ENCODE results near the gene LAPTM4A.

DNA sequence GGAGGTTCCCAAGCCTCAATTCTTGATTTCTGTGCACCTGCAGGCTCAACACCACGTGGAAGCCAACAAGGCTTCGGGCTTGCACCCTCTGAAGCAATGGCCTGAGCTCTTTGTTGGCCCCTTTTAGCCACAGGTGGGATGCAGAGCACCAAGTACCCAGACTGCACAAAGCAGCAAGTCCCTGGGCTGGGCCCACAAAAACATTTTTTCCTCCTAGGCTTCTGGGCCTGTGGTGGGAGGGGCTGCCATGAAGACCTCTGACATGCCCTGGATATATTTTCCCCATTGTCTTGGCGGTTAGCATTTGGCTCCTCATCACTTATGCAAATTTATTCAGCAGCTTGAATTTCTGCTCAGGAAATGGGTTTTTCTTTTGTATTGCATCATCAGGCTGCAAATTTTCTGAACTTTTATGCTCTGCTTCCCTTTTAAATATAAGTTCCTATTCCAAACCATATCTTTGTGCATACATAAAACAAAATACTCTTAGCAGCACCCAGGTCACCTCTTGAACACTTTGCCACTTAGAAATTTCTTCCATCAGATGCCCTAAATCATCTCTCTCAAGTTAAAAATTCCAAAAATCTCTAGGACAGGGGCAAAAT lies 29.9 kb downstream of the LAPTM4A start:
- TF ChIP-seq SIN3A (IDR thresholded peaks at IDR 0.05; ENCODE audit: low read depth, low read length) (no peak), GABPA (IDR thresholded peaks at IDR 0.05; ENCODE audit: low read depth) (no peak), CTCF (IDR thresholded peaks at IDR 0.05 in 2 of 3, conservative IDR thresholded peaks at IDR 0.05 in 1 of 3; ENCODE audit: control insufficient read depth in 2 of 3, extremely low read depth in 1 of 3, insufficient read depth in 1 of 3, low read depth in 3 of 3, low read length in 3 of 3) (no peak)
- TF ChIP-seq, protein P1, sequence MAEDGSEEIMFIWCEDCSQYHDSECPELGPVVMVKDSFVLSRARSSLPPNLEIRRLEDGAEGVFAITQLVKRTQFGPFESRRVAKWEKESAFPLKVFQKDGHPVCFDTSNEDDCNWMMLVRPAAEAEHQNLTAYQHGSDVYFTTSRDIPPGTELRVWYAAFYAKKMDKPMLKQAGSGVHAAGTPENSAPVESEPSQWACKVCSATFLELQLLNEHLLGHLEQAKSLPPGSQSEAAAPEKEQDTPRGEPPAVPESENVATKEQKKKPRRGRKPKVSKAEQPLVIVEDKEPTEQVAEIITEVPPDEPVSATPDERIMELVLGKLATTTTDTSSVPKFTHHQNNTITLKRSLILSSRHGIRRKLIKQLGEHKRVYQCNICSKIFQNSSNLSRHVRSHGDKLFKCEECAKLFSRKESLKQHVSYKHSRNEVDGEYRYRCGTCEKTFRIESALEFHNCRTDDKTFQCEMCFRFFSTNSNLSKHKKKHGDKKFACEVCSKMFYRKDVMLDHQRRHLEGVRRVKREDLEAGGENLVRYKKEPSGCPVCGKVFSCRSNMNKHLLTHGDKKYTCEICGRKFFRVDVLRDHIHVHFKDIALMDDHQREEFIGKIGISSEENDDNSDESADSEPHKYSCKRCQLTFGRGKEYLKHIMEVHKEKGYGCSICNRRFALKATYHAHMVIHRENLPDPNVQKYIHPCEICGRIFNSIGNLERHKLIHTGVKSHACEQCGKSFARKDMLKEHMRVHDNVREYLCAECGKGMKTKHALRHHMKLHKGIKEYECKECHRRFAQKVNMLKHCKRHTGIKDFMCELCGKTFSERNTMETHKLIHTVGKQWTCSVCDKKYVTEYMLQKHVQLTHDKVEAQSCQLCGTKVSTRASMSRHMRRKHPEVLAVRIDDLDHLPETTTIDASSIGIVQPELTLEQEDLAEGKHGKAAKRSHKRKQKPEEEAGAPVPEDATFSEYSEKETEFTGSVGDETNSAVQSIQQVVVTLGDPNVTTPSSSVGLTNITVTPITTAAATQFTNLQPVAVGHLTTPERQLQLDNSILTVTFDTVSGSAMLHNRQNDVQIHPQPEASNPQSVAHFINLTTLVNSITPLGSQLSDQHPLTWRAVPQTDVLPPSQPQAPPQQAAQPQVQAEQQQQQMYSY (CRISPR knock-in tag; IDR thresholded peaks at IDR 0.05), result no peak
